Adipocyte (in vitro differentiated cells): ENCODE results near the gene DACH1.
"Not testable (repeated sequence)": the region's sequence is repeated elsewhere in the genome, so short reads cannot be mapped to it uniquely, and the experiment has no call there.

ENCODE experiments used
- DNase-seq: peaks from one replicate; pipeline ENCODE4 v3.0.0-alpha.2; 2015; ENCODE audit warnings: low read depth
- H3K27me3 ChIP-seq: replicated peaks from 2 replicates; pipeline ENCODE4 v1.7.0; 2013; ENCODE audit warnings: mild to moderate bottlenecking, low read length, moderate library complexity; ENCODE audit not compliant: control insufficient read depth, insufficient read depth
- H3K36me3 ChIP-seq: 2 replicates; pipeline ENCODE4 v1.7.0; 2013; ENCODE audit warnings: low read length, mild to moderate bottlenecking, moderate library complexity; ENCODE audit not compliant: control insufficient read depth, insufficient read depth, severe bottlenecking
- H3K4me1 ChIP-seq: 2 replicates; pipeline ENCODE4 v1.7.0; 2013; ENCODE audit warnings: mild to moderate bottlenecking, low read length, moderate library complexity; ENCODE audit not compliant: control insufficient read depth, insufficient read depth
- H3K4me3 ChIP-seq: 2 replicates; pipeline ENCODE4 v1.7.0; 2013; ENCODE audit warnings: mild to moderate bottlenecking, low read length, moderate library complexity
- H3K9ac ChIP-seq: 2 replicates; pipeline ENCODE4 v1.7.0; 2013; ENCODE audit warnings: mild to moderate bottlenecking, low read length, moderate library complexity
- H3K9me3 ChIP-seq: 2 replicates; pipeline ENCODE4 v1.7.0; 2013; ENCODE audit warnings: mild to moderate bottlenecking, low read length, moderate library complexity; ENCODE audit not compliant: control insufficient read depth

DACH1 gene

GRCh38 chr13:71797517-71797916, 69.5 kb downstream of the DACH1 start:
- Histone ChIP-seq H3K27me3 (no peaks in the 10 kb centered on the region), H3K9ac (no peak overlapping the region), H3K36me3 (no peaks in the 10 kb centered on the region), H3K9me3 (no peaks in the 10 kb centered on the region), H3K4me1 (no peaks in the 10 kb centered on the region), H3K4me3 (no peak overlapping the region)
- DNase-seq: no peak

- Histone ChIP-seq H3K36me3 (no peaks in the 10 kb centered on the region), H3K4me3 (no peak overlapping the region), H3K9me3 (no peaks in the 10 kb centered on the region), H3K9ac (no peak overlapping the region), H3K4me1 (no peaks in the 10 kb centered on the region), H3K27me3 (no peaks in the 10 kb centered on the region)
- no peak for DNase-seq
Observed at GRCh38 chr13:71789693-71790329, 77.2 kb downstream of the DACH1 start.

GRCh38 chr13:71789037-71789436, 78.0 kb downstream of the DACH1 start:
- no peak overlapping the region for H3K4me3 ChIP-seq
- H3K36me3 ChIP-seq: no peaks in the 10 kb centered on the region
- no peaks in the 10 kb centered on the region for H3K4me1 ChIP-seq
- H3K9ac ChIP-seq: no peak overlapping the region
- H3K9me3 ChIP-seq: no peaks in the 10 kb centered on the region
- no peak for DNase-seq
- H3K27me3 ChIP-seq: no peaks in the 10 kb centered on the region

- Histone ChIP-seq H3K27me3 (no peaks in the 10 kb centered on the region), H3K4me3 (no peak overlapping the region), H3K36me3 (no peaks in the 10 kb centered on the region), H3K4me1 (no peaks in the 10 kb centered on the region), H3K9me3 (no peaks in the 10 kb centered on the region), H3K9ac (no peak overlapping the region)
- DNase-seq: no peak
Observed at GRCh38 chr13:71787414-71787813, 79.6 kb downstream of the DACH1 start.

GRCh38 chr13:71786875-71787274, 80.1 kb downstream of the DACH1 start:
- H3K4me1 ChIP-seq: no peaks in the 10 kb centered on the region
- H3K4me3 ChIP-seq: no peak overlapping the region
- no peak for DNase-seq

GRCh38 chr13:71785361-71785760, 81.6 kb downstream of the DACH1 start:
- H3K27me3 ChIP-seq: no peaks in the 10 kb centered on the region
- DNase-seq: no peak
- no peaks in the 10 kb centered on the region for H3K36me3 ChIP-seq
- no peak overlapping the region for H3K4me3 ChIP-seq
- no peaks in the 10 kb centered on the region for H3K9me3 ChIP-seq
- H3K9ac ChIP-seq: no peak overlapping the region
- H3K4me1 ChIP-seq: no peaks in the 10 kb centered on the region

More at GRCh38 chr13:71786875-71787274, 80.1 kb downstream of the DACH1 start:
- Histone ChIP-seq H3K9me3 (no peaks in the 10 kb centered on the region), H3K36me3 (no peaks in the 10 kb centered on the region), H3K27me3 (no peaks in the 10 kb centered on the region), H3K9ac (no peak overlapping the region)

GRCh38 chr13:71780546-71780945, 86.5 kb downstream of the DACH1 start:
- Histone ChIP-seq H3K4me3 (no peak overlapping the region), H3K36me3 (no peaks in the 10 kb centered on the region), H3K9ac (no peak overlapping the region), H3K9me3 (no peaks in the 10 kb centered on the region), H3K4me1 (no peaks in the 10 kb centered on the region), H3K27me3 (no peaks in the 10 kb centered on the region)
- DNase-seq: no peak

GRCh38 chr13:71778998-71779397, 88.0 kb downstream of the DACH1 start:
- not testable (repeated sequence) for H3K9ac ChIP-seq, H3K36me3 ChIP-seq, H3K4me3 ChIP-seq, DNase-seq, H3K27me3 ChIP-seq, H3K4me1 ChIP-seq, H3K9me3 ChIP-seq

GRCh38 chr13:71775966-71776365, 91.0 kb downstream of the DACH1 start:
- Histone ChIP-seq H3K9me3 (no peaks in the 10 kb centered on the region), H3K4me1 (no peaks in the 10 kb centered on the region), H3K4me3 (no peak overlapping the region), H3K27me3 (no peaks in the 10 kb centered on the region), H3K36me3 (no peaks in the 10 kb centered on the region), H3K9ac (no peak overlapping the region)
- no peak for DNase-seq

- H3K9me3 ChIP-seq: no peaks in the 10 kb centered on the region
- no peak overlapping the region for H3K9ac ChIP-seq
- no peaks in the 10 kb centered on the region for H3K27me3 ChIP-seq
- no peak for DNase-seq
- no peaks in the 10 kb centered on the region for H3K4me1 ChIP-seq
- H3K36me3 ChIP-seq: no peaks in the 10 kb centered on the region
- no peak overlapping the region for H3K4me3 ChIP-seq
Observed at GRCh38 chr13:71774863-71775262, 92.1 kb downstream of the DACH1 start.

- Histone ChIP-seq H3K4me3 (no peak overlapping the region), H3K9ac (no peak overlapping the region), H3K9me3 (no peaks in the 10 kb centered on the region), H3K4me1 (no peaks in the 10 kb centered on the region), H3K36me3 (no peaks in the 10 kb centered on the region), H3K27me3 (no peaks in the 10 kb centered on the region)
- no peak for DNase-seq
Observed at GRCh38 chr13:71773531-71773930, 93.5 kb downstream of the DACH1 start.

GRCh38 chr13:71772361-71772760, 94.6 kb downstream of the DACH1 start:
- no peaks in the 10 kb centered on the region for H3K4me1 ChIP-seq
- H3K9me3 ChIP-seq: no peaks in the 10 kb centered on the region
- no peaks in the 10 kb centered on the region for H3K36me3 ChIP-seq
- no peak overlapping the region for H3K9ac ChIP-seq
- DNase-seq: no peak
- H3K27me3 ChIP-seq: no peaks in the 10 kb centered on the region
- H3K4me3 ChIP-seq: no peak overlapping the region
